ENCODE data around the gene ABCF2.

The ABCF2 gene

DNA sequence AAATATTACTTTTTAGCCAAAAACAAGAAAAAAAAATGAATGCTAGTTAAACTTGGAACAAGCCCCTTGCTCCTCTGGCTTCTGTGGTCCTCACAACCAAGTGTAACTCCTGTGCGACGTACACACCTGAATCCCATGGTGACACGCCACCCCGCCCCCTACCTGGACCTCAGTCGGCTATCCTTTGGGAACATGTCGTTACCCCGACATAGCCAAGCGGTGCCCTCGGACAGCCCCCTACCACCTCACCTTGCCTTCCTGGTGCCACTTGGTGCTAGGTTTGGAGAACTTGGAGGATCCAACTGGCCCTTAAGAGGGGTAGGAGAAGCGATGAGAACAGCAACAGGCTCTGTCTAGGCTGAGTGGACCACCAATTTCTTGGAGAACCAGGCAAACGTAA lies 33.5 kb upstream of the ABCF2 start:
- Mint-ChIP-seq H3K27ac (no peak overlapping the region), H3K36me3 (ENCODE audit: low read depth) (no peaks in the 10 kb centered on the region), H3K27me3 (peaks cover 6% of the 10 kb centered on the region), H3K4me1 (ENCODE audit: low read depth) (no peaks in the 10 kb centered on the region), H3K9me3 (no peaks in the 10 kb centered on the region), H3K4me3 (no peak overlapping the region)

DNA sequence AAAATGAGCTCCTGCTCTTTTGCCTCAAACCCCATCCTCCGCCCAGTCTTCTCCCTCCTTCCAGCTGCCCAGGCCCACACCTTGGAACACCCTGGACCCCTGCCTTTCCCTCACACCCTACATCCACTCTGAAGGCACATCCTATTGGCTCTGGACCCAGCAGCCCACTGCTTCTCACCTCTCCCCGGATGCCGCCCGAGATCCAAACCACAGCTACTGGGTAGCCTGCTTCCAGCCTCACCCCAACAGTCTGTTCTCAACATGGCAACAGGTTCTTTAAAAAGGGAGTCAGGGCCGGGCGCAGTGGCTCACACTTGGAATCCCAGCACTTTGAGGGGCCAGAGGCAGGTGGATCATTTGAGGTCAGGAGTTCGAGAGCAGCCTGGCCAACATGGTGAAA lies 31.0 kb upstream of the ABCF2 start:
- Mint-ChIP-seq H3K36me3 (ENCODE audit: low read depth) (no peaks in the 10 kb centered on the region), H3K27ac (no peak overlapping the region), H3K4me1 (ENCODE audit: low read depth) (no peaks in the 10 kb centered on the region), H3K9me3 (no peaks in the 10 kb centered on the region), H3K4me3 (no peak overlapping the region), H3K27me3 (peaks cover 6% of the 10 kb centered on the region)

GRCh38 chr7:151256410-151257045 lies 29.5 kb upstream of the ABCF2 start:
- H3K36me3 Mint-ChIP-seq (ENCODE audit: low read depth), result no peaks in the 10 kb centered on the region
- H3K9me3 Mint-ChIP-seq, result no peaks in the 10 kb centered on the region
- no peak overlapping the region for H3K4me3 Mint-ChIP-seq
- peaks cover 15% of the 10 kb centered on the region for H3K27me3 Mint-ChIP-seq
- H3K27ac Mint-ChIP-seq, result no peak overlapping the region
- H3K4me1 Mint-ChIP-seq (ENCODE audit: low read depth), result no peaks in the 10 kb centered on the region

GRCh38 chr7:151255390-151255789 lies 28.4 kb upstream of the ABCF2 start:
- H3K4me1 Mint-ChIP-seq (ENCODE audit: low read depth), result peaks cover 9% of the 10 kb centered on the region
- peaks cover 25% of the 10 kb centered on the region for H3K27me3 Mint-ChIP-seq
- H3K4me3 Mint-ChIP-seq, result no peak overlapping the region
- H3K36me3 Mint-ChIP-seq (ENCODE audit: low read depth), result no peaks in the 10 kb centered on the region
- H3K27ac Mint-ChIP-seq, result no peak overlapping the region
- H3K9me3 Mint-ChIP-seq, result no peaks in the 10 kb centered on the region

DNA sequence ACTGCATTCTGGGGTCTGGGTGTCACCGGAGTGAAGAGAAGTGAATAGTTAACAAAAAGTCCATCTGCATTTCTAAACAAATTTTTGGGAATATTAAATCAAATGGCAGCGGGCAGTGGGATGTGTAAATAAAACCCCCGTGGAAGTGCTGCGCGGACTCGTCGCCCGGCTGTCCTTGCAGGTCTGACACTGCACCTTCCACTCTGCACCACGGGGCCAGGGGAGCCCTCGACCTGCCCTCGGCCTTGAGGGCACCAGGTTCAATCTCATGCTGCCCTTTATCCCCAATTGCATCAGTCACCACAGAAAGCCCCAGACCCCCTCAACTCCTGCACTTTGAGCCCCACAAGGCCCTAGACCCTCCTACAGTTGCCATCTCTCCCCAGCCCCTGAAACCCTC lies 27.8 kb upstream of the ABCF2 start:
- Mint-ChIP-seq H3K36me3 (ENCODE audit: low read depth) (no peaks in the 10 kb centered on the region), H3K9me3 (no peaks in the 10 kb centered on the region), H3K4me3 (no peak overlapping the region), H3K27me3 (peaks cover 30% of the 10 kb centered on the region), H3K4me1 (ENCODE audit: low read depth) (peaks cover 13% of the 10 kb centered on the region), H3K27ac (no peak overlapping the region)

DNA sequence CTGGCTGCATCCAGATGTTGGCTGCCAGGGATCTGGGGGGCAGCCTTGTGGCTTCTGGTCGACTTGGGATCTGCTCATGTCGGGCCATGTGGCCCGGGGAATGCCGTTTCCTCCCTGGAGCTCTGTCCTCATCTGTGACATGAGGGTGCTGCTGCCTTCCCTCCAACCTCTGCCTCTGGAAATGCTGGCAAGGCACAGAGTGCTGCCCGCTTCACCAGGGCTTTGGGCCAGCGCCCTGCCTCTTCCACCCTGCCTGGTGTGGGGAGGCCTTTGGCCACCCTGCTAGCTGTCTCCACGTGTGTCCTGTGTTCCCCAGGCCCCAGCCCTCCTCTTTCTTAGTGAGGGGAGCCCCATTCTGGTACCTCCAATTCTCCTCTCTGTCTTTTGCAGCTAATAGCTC lies 27.3 kb upstream of the ABCF2 start:
- H3K27me3 Mint-ChIP-seq, result peaks cover 32% of the 10 kb centered on the region
- peaks cover 16% of the 10 kb centered on the region for H3K4me1 Mint-ChIP-seq (ENCODE audit: low read depth)
- no peak overlapping the region for H3K4me3 Mint-ChIP-seq
- no peaks in the 10 kb centered on the region for H3K36me3 Mint-ChIP-seq (ENCODE audit: low read depth)
- H3K27ac Mint-ChIP-seq, result no peak overlapping the region
- H3K9me3 Mint-ChIP-seq, result no peaks in the 10 kb centered on the region

- H3K4me3 Mint-ChIP-seq, result no peak overlapping the region
- H3K9me3 Mint-ChIP-seq, result no peaks in the 10 kb centered on the region
- H3K36me3 Mint-ChIP-seq (ENCODE audit: low read depth), result no peaks in the 10 kb centered on the region
- peaks cover 40% of the 10 kb centered on the region for H3K27me3 Mint-ChIP-seq
- no peak overlapping the region for H3K27ac Mint-ChIP-seq
- peaks cover 23% of the 10 kb centered on the region for H3K4me1 Mint-ChIP-seq (ENCODE audit: low read depth)
Observed at GRCh38 chr7:151252961-151253711, 26.1 kb upstream of the ABCF2 start.

GRCh38 chr7:151252561-151252835 lies 25.5 kb upstream of the ABCF2 start:
- Mint-ChIP-seq H3K4me1 (ENCODE audit: low read depth) (peaks cover 27% of the 10 kb centered on the region), H3K9me3 (no peaks in the 10 kb centered on the region), H3K36me3 (ENCODE audit: low read depth) (no peaks in the 10 kb centered on the region), H3K27me3 (peaks cover 38% of the 10 kb centered on the region), H3K27ac (no peak overlapping the region), H3K4me3 (no peak overlapping the region)

DNA sequence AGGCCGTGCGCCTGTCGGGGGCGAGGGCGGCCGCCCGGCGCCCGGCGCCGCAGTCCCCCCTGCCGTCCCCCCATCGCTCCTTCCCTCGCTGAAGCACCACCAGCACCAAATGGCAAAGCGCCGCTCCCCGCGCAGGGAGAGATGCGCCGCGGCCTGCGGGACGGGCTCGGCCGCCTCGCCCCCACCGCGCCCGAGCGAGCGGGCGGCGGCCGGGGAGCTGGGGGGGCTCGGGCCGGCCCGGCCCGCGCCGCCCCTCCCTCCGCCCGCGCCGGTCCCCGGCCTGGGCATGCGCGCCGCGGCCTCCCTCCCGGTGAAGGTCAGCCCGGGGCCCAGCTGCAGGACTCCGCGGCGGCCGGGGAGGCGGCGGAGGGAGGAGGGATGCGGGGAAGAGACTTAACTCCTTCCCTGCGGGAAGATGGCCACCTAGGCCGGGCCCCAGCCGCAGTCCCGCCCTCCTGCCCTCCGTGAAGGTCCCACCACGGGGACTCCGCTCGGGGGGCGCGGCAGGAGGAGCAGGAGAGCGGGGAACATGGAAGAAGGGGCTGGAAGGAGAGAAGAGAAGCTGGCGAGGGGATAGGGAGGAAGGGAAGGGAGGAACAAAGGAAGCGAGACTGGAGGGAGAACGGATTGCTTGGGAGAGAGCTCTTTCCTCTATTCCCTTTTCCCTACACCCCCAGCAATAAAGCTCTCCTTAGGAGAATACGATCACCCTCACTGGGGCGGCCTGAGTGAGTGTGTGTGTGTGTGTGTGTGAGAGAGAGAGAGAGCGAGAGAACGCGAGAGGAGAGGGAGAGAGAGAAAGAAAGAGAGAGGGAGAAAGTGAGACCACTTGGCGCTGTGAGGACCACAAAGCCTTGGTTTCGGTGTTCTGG lies 24.9 kb upstream of the ABCF2 start:
- H3K36me3 Mint-ChIP-seq (ENCODE audit: low read depth), result no peaks in the 10 kb centered on the region
- H3K4me3 Mint-ChIP-seq, result peak overlapping the region; percentile 45
- H3K27ac Mint-ChIP-seq, result no peak overlapping the region
- H3K27me3 Mint-ChIP-seq, result peaks cover 39% of the 10 kb centered on the region
- H3K4me1 Mint-ChIP-seq (ENCODE audit: low read depth), result peaks cover 27% of the 10 kb centered on the region
- H3K9me3 Mint-ChIP-seq, result no peaks in the 10 kb centered on the region

- Mint-ChIP-seq H3K9me3 (no peaks in the 10 kb centered on the region), H3K27ac (no peak overlapping the region), H3K4me3 (peak overlapping the region; percentile 68), H3K36me3 (ENCODE audit: low read depth) (no peaks in the 10 kb centered on the region), H3K27me3 (peaks cover 46% of the 10 kb centered on the region), H3K4me1 (ENCODE audit: low read depth) (peaks cover 27% of the 10 kb centered on the region)
Observed at GRCh38 chr7:151251328-151251688, 24.3 kb upstream of the ABCF2 start.

DNA sequence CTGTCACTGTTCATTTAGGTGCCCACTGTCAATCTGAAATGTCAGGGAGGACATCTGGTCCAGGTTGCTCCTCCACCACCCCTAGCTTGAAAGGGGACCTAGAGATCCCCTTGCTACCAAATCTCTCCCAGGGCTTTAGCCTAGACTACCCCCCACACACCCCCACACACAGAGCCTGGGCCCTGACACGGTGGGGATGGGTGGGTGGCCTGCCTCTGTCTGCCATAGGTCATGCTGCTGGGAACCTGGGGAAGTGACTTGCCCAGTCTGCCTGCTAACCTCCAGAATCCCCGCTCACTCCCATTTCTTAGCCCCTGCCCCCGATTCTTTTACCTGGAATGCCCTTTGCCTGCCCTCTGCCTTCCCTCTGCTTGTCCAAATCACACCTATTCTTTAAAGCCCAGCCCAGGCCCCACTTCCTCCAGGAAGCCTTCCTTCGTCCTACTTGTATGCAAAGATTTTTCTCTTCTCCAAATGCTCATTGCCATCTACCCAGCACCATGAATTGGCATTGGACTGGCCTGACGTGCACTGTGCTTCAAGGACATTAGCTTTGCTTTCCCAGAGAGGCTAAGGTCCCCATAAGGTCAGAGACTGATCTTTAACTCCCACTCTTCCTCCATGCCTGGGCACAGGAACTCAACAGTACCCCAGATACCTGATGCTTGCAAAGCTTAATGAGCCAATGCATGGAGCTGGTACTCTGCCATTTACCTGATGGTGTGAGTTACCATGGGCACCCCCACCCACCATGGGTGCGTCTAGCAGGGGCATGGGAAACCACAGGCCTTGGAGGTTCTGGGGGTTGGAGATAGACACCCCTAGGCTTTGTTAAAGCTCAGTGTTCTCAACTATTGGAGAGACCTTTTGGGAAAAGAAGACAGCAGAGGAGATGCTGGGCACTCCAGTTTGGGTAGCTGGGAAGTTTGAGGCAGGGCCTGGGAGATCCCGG lies 23.5 kb upstream of the ABCF2 start:
- H3K4me1 Mint-ChIP-seq (ENCODE audit: low read depth), result peaks cover 33% of the 10 kb centered on the region
- H3K4me3 Mint-ChIP-seq, result no peak overlapping the region

DNA sequence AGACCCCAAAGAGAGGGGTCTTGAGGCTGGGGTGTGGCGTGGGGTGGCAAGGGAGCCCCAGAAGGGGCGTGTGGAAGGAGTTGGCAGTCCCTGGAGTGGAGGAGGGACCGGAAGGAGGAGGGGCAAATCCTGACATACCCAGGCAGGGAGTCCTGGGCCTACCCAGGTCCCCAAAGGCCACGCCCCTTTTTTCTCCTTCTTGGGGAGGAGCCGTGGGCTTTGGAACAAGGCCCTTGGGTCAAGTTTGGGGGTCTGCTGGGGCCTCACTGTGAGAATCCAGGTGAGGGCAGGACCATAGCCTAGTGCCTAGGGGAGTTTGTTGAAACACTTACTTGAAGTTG lies 22.7 kb upstream of the ABCF2 start:
- Mint-ChIP-seq H3K27me3 (peaks cover 51% of the 10 kb centered on the region), H3K9me3 (no peaks in the 10 kb centered on the region), H3K4me3 (no peak overlapping the region), H3K36me3 (ENCODE audit: low read depth) (no peaks in the 10 kb centered on the region), H3K4me1 (ENCODE audit: low read depth) (peaks cover 35% of the 10 kb centered on the region), H3K27ac (no peak overlapping the region)

More for the DNA sequence above, 23.5 kb upstream of the ABCF2 start:
- Mint-ChIP-seq H3K27ac (no peak overlapping the region), H3K9me3 (no peaks in the 10 kb centered on the region), H3K27me3 (peaks cover 51% of the 10 kb centered on the region), H3K36me3 (ENCODE audit: low read depth) (no peaks in the 10 kb centered on the region)

DNA sequence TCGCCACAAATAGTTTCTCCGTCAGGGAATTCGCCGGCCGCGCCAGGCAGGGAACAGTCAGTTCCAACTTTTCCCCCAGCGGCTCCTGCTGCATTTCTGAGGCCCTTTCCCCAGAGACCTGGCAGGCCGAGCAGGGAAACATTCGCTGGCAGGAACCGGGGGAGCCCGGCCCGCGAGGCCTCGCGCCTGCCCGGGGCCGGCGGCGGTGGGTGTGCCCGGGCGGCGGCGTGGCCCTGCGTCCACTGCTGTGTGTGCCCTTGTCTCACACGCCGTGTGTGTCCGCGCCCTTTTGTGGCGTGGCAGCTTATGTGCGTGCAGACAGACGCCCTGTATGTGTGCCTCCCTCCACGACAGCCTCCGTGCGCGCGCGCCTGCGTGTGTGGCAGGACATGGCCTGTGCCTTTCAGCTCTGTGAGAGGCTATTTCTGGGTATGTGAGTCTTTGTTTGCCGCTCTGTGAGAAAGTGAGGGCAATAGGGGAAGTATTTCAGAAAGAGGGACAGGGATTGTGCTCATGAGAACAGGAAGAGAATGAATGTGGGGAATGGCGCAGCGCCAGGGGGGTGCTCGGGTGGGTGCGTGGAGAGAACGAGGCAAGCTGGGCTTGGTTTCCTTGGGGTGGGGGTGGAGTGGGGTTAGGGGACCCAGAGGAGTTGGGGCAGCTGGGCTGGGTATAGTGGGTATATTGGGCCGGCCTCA lies 22.2 kb upstream of the ABCF2 start:
- H3K27ac Mint-ChIP-seq, result no peak overlapping the region
- H3K27me3 Mint-ChIP-seq, result peaks cover 51% of the 10 kb centered on the region
- peaks cover 41% of the 10 kb centered on the region for H3K4me1 Mint-ChIP-seq (ENCODE audit: low read depth)
- no peaks in the 10 kb centered on the region for H3K9me3 Mint-ChIP-seq
- no peaks in the 10 kb centered on the region for H3K36me3 Mint-ChIP-seq (ENCODE audit: low read depth)
- peak overlapping the region; percentile 75 for H3K4me3 Mint-ChIP-seq

- H3K27ac Mint-ChIP-seq, result no peak within 1 kb of the TSS
- peaks cover 51% of the 10 kb centered on the region for H3K27me3 Mint-ChIP-seq
- peaks cover 48% of the 10 kb centered on the region for H3K4me1 Mint-ChIP-seq (ENCODE audit: low read depth)
- H3K4me3 Mint-ChIP-seq, result peak within 1 kb of the TSS; percentile 75
- no peaks in the 10 kb centered on the region for H3K36me3 Mint-ChIP-seq (ENCODE audit: low read depth)
- H3K9me3 Mint-ChIP-seq, result no peaks in the 10 kb centered on the region
Observed at GRCh38 chr7:151248346-151249033, 21.5 kb upstream of the ABCF2 start, which contains the start of gene SMARCD3. SMARCD3 (minus strand) TSS chr7:151248694; CDS start chr7:151248562, 132 bp downstream.
